Fibroblast of lung (primary cell): ENCODE results near the gene ZNF219. TPM values are rescaled to one million over a fixed set of nuclear protein-coding genes. Genes with fewer than 3 reads are reported as not detected.

Experiments
- DNase-seq, 2 donors: peaks; one replicate each; pipeline versions ENCODE4 v3.0.0 to v3.0.0-alpha.2; 2010; ENCODE audit warnings: low read depth in 2 of 2
- H2AFZ ChIP-seq: 2 replicates; pipeline ENCODE4 v1.5.1; 2012; ENCODE audit warnings: low read length, control low read depth, inconsistent platforms
- H3K27ac ChIP-seq: 2 replicates; pipeline ENCODE4 v1.5.1; 2011; ENCODE audit warnings: low read length, control low read depth; ENCODE audit not compliant: insufficient read depth
- H3K27me3 ChIP-seq: 2 replicates; pipeline ENCODE4 v1.5.1; 2011; ENCODE audit warnings: mild to moderate bottlenecking, low read length; ENCODE audit not compliant: control insufficient read depth, insufficient read depth
- H3K36me3 ChIP-seq: 2 replicates; pipeline ENCODE4 v1.5.1; 2011; ENCODE audit warnings: low read length; ENCODE audit not compliant: control insufficient read depth, insufficient read depth
- H3K4me1 ChIP-seq: 2 replicates; pipeline ENCODE4 v1.5.1; 2011; ENCODE audit warnings: low read length; ENCODE audit not compliant: control insufficient read depth, insufficient read depth; ENCODE audit errors: extremely low read depth
- H3K4me2 ChIP-seq: 2 replicates; pipeline ENCODE4 v1.5.1; 2011; ENCODE audit warnings: low read length, control low read depth; ENCODE audit not compliant: insufficient read depth; ENCODE audit errors: extremely low read depth
- H3K4me3 ChIP-seq, 4 experiments: fragments of 200-600 bp in 1 of 4; sonication (generic) in 1 of 4; replicated peaks in 1 of 4; 2 replicates each; pipeline ENCODE4 v1.5.1; 2011 to 2016; ENCODE audit warnings: low read length in 4 of 4, low read depth in 3 of 4, mild to moderate bottlenecking in 3 of 4, control low read depth in 2 of 4, inconsistent platforms in 1 of 4, mixed read lengths in 1 of 4; ENCODE audit not compliant: insufficient read depth in 1 of 4; ENCODE audit errors: control extremely low read depth in 1 of 4
- H3K79me2 ChIP-seq: 2 replicates; pipeline ENCODE4 v1.5.1; 2012; ENCODE audit warnings: mild to moderate bottlenecking, low read length, inconsistent platforms; ENCODE audit not compliant: control insufficient read depth, insufficient read depth
- H3K9ac ChIP-seq: 2 replicates; pipeline ENCODE4 v1.5.1; 2011; ENCODE audit warnings: mild to moderate bottlenecking, low read length, control low read depth; ENCODE audit not compliant: insufficient read depth
- H3K9me3 ChIP-seq: 2 replicates; pipeline ENCODE4 v1.5.1; 2012; ENCODE audit warnings: low read depth, low read length; ENCODE audit not compliant: control insufficient read depth, insufficient read depth
- H4K20me1 ChIP-seq: 2 replicates; pipeline ENCODE4 v1.5.1; 2011; ENCODE audit warnings: low read length; ENCODE audit not compliant: control insufficient read depth, insufficient read depth; ENCODE audit errors: extremely low read depth
- EZH2 ChIP-seq: IDR thresholded peaks from 2 replicates; pipeline ENCODE4 v1.5.1; 2012; ENCODE audit warnings: low read length, control low read depth, mild to moderate bottlenecking; ENCODE audit errors: missing control alignments
- polyA plus RNA-seq, 2 donors: library from polyadenylated mRNA; depleted of rRNA in 1 of 2; stranded (reverse) in 1 of 2; unstranded in 1 of 2; fragments of >200 nt; gene quantifications; 2 replicates each; pipeline ENCODE4 v1.2.1, GENCODE V29; 2011 to 2012; ENCODE audit warnings: missing spikeins in 1 of 2
- total RNA-seq: library from RNA; depleted of rRNA; stranded (reverse); fragments of >200 nt; gene quantifications from 2 replicates; pipeline ENCODE4 v1.2.1, GENCODE V29; 2014
- TF ChIP-seq, protein P1 (sequence below), 2 donors: IDR thresholded peaks in 1 of 2; conservative IDR thresholded peaks in 1 of 2; 1 replicate in 1 of 2; 2 replicates in 1 of 2; pipeline ENCODE4 v1.5.1; 2011 to 2012; ENCODE audit warnings: low read length in 2 of 2, control low read depth in 1 of 2, inconsistent platforms in 1 of 2, low read depth in 1 of 2, mild to moderate bottlenecking in 1 of 2

ZNF219 gene
- total and polyA plus RNA-seq, 2 donors (not counting 1 experiment from before 2014, with no cell fraction given) = 2.2 to 4.6 TPM

GRCh38 chr14:21070610-21071224 is 27.7 kb downstream of the ZNF219 start:
- Histone ChIP-seq H2AFZ (peak overlapping the region; percentile 17), H3K27me3 (no peaks in the 10 kb centered on the region), H3K36me3 (peaks cover 16% of the 10 kb centered on the region), H3K4me1 (peaks cover 11% of the 10 kb centered on the region), H3K4me3 (peak overlapping the region; percentile 64 to 74 (median 66)), H3K9me3 (no peaks in the 10 kb centered on the region), H4K20me1 (no peaks in the 10 kb centered on the region), H3K4me2 (peak overlapping the region; percentile 96), H3K79me2 (peaks cover 2% of the 10 kb centered on the region), H3K9ac (peak overlapping the region; percentile 81), H3K27ac (peak overlapping the region; percentile 96)
- TF ChIP-seq EZH2 = no peak
- TF ChIP-seq, protein P1, sequence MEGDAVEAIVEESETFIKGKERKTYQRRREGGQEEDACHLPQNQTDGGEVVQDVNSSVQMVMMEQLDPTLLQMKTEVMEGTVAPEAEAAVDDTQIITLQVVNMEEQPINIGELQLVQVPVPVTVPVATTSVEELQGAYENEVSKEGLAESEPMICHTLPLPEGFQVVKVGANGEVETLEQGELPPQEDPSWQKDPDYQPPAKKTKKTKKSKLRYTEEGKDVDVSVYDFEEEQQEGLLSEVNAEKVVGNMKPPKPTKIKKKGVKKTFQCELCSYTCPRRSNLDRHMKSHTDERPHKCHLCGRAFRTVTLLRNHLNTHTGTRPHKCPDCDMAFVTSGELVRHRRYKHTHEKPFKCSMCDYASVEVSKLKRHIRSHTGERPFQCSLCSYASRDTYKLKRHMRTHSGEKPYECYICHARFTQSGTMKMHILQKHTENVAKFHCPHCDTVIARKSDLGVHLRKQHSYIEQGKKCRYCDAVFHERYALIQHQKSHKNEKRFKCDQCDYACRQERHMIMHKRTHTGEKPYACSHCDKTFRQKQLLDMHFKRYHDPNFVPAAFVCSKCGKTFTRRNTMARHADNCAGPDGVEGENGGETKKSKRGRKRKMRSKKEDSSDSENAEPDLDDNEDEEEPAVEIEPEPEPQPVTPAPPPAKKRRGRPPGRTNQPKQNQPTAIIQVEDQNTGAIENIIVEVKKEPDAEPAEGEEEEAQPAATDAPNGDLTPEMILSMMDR (conservative IDR thresholded peaks at IDR 0.05 in 1 of 2, IDR thresholded peaks at IDR 0.05 in 1 of 2; ENCODE audit: low read depth in 1 of 2, low read length in 2 of 2) = no peak
- peak; percentile 43 to 59 for DNase-seq

DNA sequence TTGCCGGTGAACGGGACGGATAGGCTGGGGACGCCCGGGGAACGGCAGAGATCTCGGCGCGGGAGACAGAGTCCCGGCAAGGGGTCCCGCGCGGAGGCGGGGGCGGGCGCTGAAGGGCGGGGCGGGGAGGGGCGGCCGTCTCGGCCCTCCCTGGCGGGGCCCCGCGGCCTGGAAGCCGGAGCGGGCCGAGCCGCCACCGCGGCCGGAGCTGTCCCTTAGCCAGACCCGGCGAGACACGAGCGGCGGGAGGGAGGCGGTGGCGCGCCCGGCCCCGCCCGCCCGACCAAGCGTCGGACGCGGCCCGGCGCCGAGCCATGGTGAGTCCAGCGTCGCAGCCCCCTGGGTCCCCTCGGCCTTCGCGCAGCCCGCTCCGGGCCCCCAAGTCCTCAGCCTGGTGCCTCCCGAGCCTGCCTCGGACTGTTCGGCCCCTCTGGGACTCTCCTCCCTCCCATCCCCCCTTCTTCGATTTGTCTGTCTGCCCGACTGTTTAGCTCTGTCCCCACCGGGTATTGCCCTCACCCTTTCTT is 28.3 kb downstream of the ZNF219 start, which contains the start of gene ARHGEF40:
TSS of gene ARHGEF40 (plus strand) at position 222 of the 527 bp plus-strand sequence. CDS start at position 315, 93 bp downstream.
- H3K9me3 ChIP-seq = no peaks in the 10 kb centered on the region
- no peaks in the 10 kb centered on the region for H4K20me1 ChIP-seq
- H3K27me3 ChIP-seq = no peaks in the 10 kb centered on the region
- peak; percentile 41 to 58 for DNase-seq
- peak within 1 kb of the TSS; percentile 17 for H2AFZ ChIP-seq
- H3K9ac ChIP-seq = peak within 1 kb of the TSS; percentile 81
- peaks cover 10% of the 10 kb centered on the region for H3K36me3 ChIP-seq
- H3K79me2 ChIP-seq = peaks cover 2% of the 10 kb centered on the region
- peaks cover 11% of the 10 kb centered on the region for H3K4me1 ChIP-seq
- H3K4me3 ChIP-seq = peak within 1 kb of the TSS; percentile 64 to 74 (median 66)
- TF ChIP-seq, protein P1 (conservative IDR thresholded peaks at IDR 0.05 in 1 of 2, IDR thresholded peaks at IDR 0.05 in 1 of 2; ENCODE audit: low read depth in 1 of 2, low read length in 2 of 2) = no peak
- no peak for TF ChIP-seq EZH2
- peak within 1 kb of the TSS; percentile 96 for H3K4me2 ChIP-seq
- peak within 1 kb of the TSS; percentile 96 for H3K27ac ChIP-seq

GRCh38 chr14:21069388-21070082 is 28.9 kb downstream of the ZNF219 start:
- Histone ChIP-seq H3K9ac (peak overlapping the region; percentile 67), H2AFZ (peak overlapping the region; percentile 17)
- DNase-seq = peak; percentile 23 to 54

More at GRCh38 chr14:21069388-21070082, 28.9 kb downstream of the ZNF219 start:
- no peaks in the 10 kb centered on the region for H3K27me3 ChIP-seq
- peaks cover 8% of the 10 kb centered on the region for H3K36me3 ChIP-seq
- peak overlapping the region; percentile 38 to 74 (median 48) for H3K4me3 ChIP-seq
- H3K9me3 ChIP-seq = no peaks in the 10 kb centered on the region
- H3K27ac ChIP-seq = peak overlapping the region; percentile 59
- peaks cover 2% of the 10 kb centered on the region for H3K79me2 ChIP-seq
- peak overlapping the region; percentile 72 for H3K4me2 ChIP-seq
- TF ChIP-seq, protein P1 (conservative IDR thresholded peaks at IDR 0.05 in 1 of 2, IDR thresholded peaks at IDR 0.05 in 1 of 2; ENCODE audit: low read depth in 1 of 2, low read length in 2 of 2) = no peak
- TF ChIP-seq EZH2 = no peak
- H4K20me1 ChIP-seq = no peaks in the 10 kb centered on the region
- H3K4me1 ChIP-seq = peaks cover 11% of the 10 kb centered on the region
